WERI-Rb-1 (cell line): ENCODE measurements around the gene SKAP1.

ENCODE experiments used
- DNase-seq: peaks from one replicate; pipeline ENCODE4 v3.0.0-alpha.2; 2020
- H3K27ac ChIP-seq: fragments of 250-450 bp; sonication (Bioruptor Pico); 2 replicates; pipeline ENCODE4 v1.5.1; 2020; ENCODE audit warnings: mild to moderate bottlenecking, moderate library complexity
- H3K27me3 ChIP-seq: fragments of 250-450 bp; sonication (Bioruptor Pico); 2 replicates; pipeline ENCODE4 v1.5.1; 2021; ENCODE audit warnings: mild to moderate bottlenecking, low read depth, moderate library complexity; ENCODE audit not compliant: insufficient read depth, severe bottlenecking
- H3K36me3 ChIP-seq: fragments of 250-450 bp; sonication (Bioruptor Pico); 2 replicates; pipeline ENCODE4 v1.5.1; 2020; ENCODE audit warnings: mild to moderate bottlenecking, moderate library complexity
- H3K4me3 ChIP-seq: 2 replicates; pipeline ENCODE4 v1.5.1; 2011; ENCODE audit warnings: low read depth, mild to moderate bottlenecking, control low read depth, low read length
- H3K9me3 ChIP-seq: fragments of 250-450 bp; sonication (Bioruptor Pico); 2 replicates; pipeline ENCODE4 v1.5.1; 2021; ENCODE audit warnings: mild to moderate bottlenecking, moderate library complexity; ENCODE audit not compliant: severe bottlenecking
- CTCF ChIP-seq: IDR thresholded peaks from 2 replicates; pipeline ENCODE4 v1.5.1; 2011; ENCODE audit warnings: low read depth, mild to moderate bottlenecking, control low read depth, inconsistent platforms, low read length

Gene SKAP1

GRCh38 chr17:48215583-48216139 is 214.4 kb downstream of the SKAP1 start:
- no peak overlapping the region for H3K27ac ChIP-seq
- no peaks in the 10 kb centered on the region for H3K9me3 ChIP-seq
- DNase-seq: peak; percentile 67
- peak; percentile 79 for TF ChIP-seq CTCF
- no peaks in the 10 kb centered on the region for H3K36me3 ChIP-seq
- H3K4me3 ChIP-seq: no peak overlapping the region
- no peaks in the 10 kb centered on the region for H3K27me3 ChIP-seq

GRCh38 chr17:48213797-48214196 is 216.2 kb downstream of the SKAP1 start:
- Histone ChIP-seq H3K9me3 (no peaks in the 10 kb centered on the region), H3K4me3 (no peak overlapping the region), H3K27me3 (no peaks in the 10 kb centered on the region), H3K36me3 (no peaks in the 10 kb centered on the region), H3K27ac (no peak overlapping the region)
- TF ChIP-seq CTCF: no peak
- DNase-seq: no peak

- TF ChIP-seq CTCF: no peak
- no peak for DNase-seq
- H3K27me3 ChIP-seq: no peaks in the 10 kb centered on the region
- no peaks in the 10 kb centered on the region for H3K36me3 ChIP-seq
- H3K27ac ChIP-seq: no peak overlapping the region
- H3K4me3 ChIP-seq: no peak overlapping the region
- H3K9me3 ChIP-seq: no peaks in the 10 kb centered on the region
Observed at GRCh38 chr17:48211787-48212186, 218.2 kb downstream of the SKAP1 start.

GRCh38 chr17:48211011-48211410 is 219.0 kb downstream of the SKAP1 start:
- H3K9me3 ChIP-seq: no peaks in the 10 kb centered on the region
- no peak overlapping the region for H3K27ac ChIP-seq
- no peak overlapping the region for H3K4me3 ChIP-seq
- no peak for DNase-seq
- no peaks in the 10 kb centered on the region for H3K27me3 ChIP-seq
- TF ChIP-seq CTCF: no peak
- H3K36me3 ChIP-seq: no peaks in the 10 kb centered on the region

GRCh38 chr17:48209973-48210372 is 220.0 kb downstream of the SKAP1 start:
- Histone ChIP-seq H3K27ac (no peak overlapping the region), H3K27me3 (no peaks in the 10 kb centered on the region), H3K9me3 (no peaks in the 10 kb centered on the region), H3K4me3 (no peak overlapping the region), H3K36me3 (no peaks in the 10 kb centered on the region)
- no peak for DNase-seq
- no peak for TF ChIP-seq CTCF
